HEK293 (cell line): ENCODE data around the gene SLC30A7.

Experiments
- CTCF ChIA-PET: fragments of 350-600 bp; formaldehyde crosslinking; extraction: SDS; loops from one replicate; lab custom pipeline; 2021; ENCODE audit warnings: antibody characterized with exemption; lab: Yijun Ruan, JAX
- POLR2A ChIA-PET: fragments of 300-600 bp; formaldehyde crosslinking; extraction: SDS; loops from one replicate; lab custom pipeline; 2020; ENCODE audit warnings: antibody characterized with exemption, inconsistent platforms; lab: Yijun Ruan, JAX
- H3K27ac ChIP-seq: fragments of 200-500 bp; sonication (Bioruptor generic); 2 replicates; pipeline ENCODE4 v1.5.1; 2014; ENCODE audit warnings: low read depth, low read length, control low read depth, inconsistent platforms; ENCODE audit errors: extremely low read depth
- H3K36me3 ChIP-seq, 2 experiments: fragments of 200-500 bp in 1 of 2; sonication (Bioruptor generic) in 1 of 2; 1 replicate in 1 of 2; 2 replicates in 1 of 2; pipeline ENCODE4 v1.5.1; 2014 to 2017; ENCODE audit warnings: inconsistent platforms in 2 of 2, low read length in 2 of 2; ENCODE audit not compliant: control insufficient read depth in 2 of 2, insufficient read depth in 1 of 2
- H3K4me1 ChIP-seq: fragments of 200-500 bp; sonication (Bioruptor generic); 2 replicates; pipeline ENCODE4 v1.5.1; 2014; ENCODE audit warnings: mild to moderate bottlenecking, low read length, inconsistent platforms; ENCODE audit not compliant: control insufficient read depth, insufficient read depth
- H3K4me3 ChIP-seq: 2 replicates; pipeline ENCODE4 v1.5.1; 2011; ENCODE audit warnings: low read depth, mild to moderate bottlenecking, control low read depth, low read length, moderate library complexity
- H3K9me3 ChIP-seq: fragments of 200-500 bp; sonication (Bioruptor generic); 2 replicates; pipeline ENCODE4 v1.5.1; 2014; ENCODE audit warnings: low read depth, low read length, inconsistent platforms; ENCODE audit not compliant: control insufficient read depth, insufficient read depth
- GLI2 ChIP-seq: fragments of 450-650 bp; formaldehyde crosslinking; IDR thresholded peaks from 2 replicates; pipeline ENCODE4; 2017; ENCODE audit warnings: missing biosample characterization, missing genetic modification characterization, low read depth, borderline replicate concordance
- GLIS1 ChIP-seq: fragments of 450-650 bp; formaldehyde crosslinking; IDR thresholded peaks from 2 replicates; pipeline ENCODE4 v1.5.1; 2016; ENCODE audit warnings: missing biosample characterization, missing genetic modification characterization
- HOXD13 ChIP-seq: sonication (generic); formaldehyde crosslinking; IDR thresholded peaks from 2 replicates; pipeline ENCODE4 v1.8.0; 2022; ENCODE audit warnings: missing genetic modification reagents, borderline replicate concordance
- WT1 ChIP-seq: fragments of 450-650 bp; formaldehyde crosslinking; IDR thresholded peaks from 2 replicates; pipeline ENCODE4 v1.5.1; 2016; ENCODE audit warnings: missing biosample characterization, missing genetic modification characterization
- ZBTB17 ChIP-seq: fragments of 450-650 bp; formaldehyde crosslinking; IDR thresholded peaks from 2 replicates; pipeline ENCODE4 v1.5.1; 2016; ENCODE audit warnings: missing biosample characterization, missing genetic modification characterization
- ZBTB21 ChIP-seq: fragments of 450-650 bp; formaldehyde crosslinking; IDR thresholded peaks from 2 replicates; pipeline ENCODE4 v1.5.1; 2017; ENCODE audit warnings: missing biosample characterization, missing genetic modification characterization
- ZFP69B ChIP-seq: fragments of 450-650 bp; formaldehyde crosslinking; IDR thresholded peaks from 2 replicates; pipeline ENCODE4 v1.5.1; 2016; ENCODE audit warnings: missing biosample characterization, missing genetic modification characterization
- ZNF157 ChIP-seq: fragments of 450-650 bp; formaldehyde crosslinking; IDR thresholded peaks from 2 replicates; pipeline ENCODE4 v1.5.1; 2016; ENCODE audit warnings: missing biosample characterization, missing genetic modification characterization
- ZNF202 ChIP-seq: fragments of 450-650 bp; formaldehyde crosslinking; IDR thresholded peaks from 2 replicates; pipeline ENCODE4 v1.5.1; 2016; ENCODE audit warnings: missing biosample characterization, missing genetic modification characterization, borderline replicate concordance
- ZNF214 ChIP-seq: fragments of 450-650 bp; formaldehyde crosslinking; IDR thresholded peaks from 2 replicates; pipeline ENCODE4 v1.5.1; 2017; ENCODE audit warnings: missing biosample characterization, mild to moderate bottlenecking, missing genetic modification characterization, borderline replicate concordance
- ZNF221 ChIP-seq: fragments of 450-650 bp; formaldehyde crosslinking; IDR thresholded peaks from 2 replicates; pipeline ENCODE4 v1.5.1; 2017; ENCODE audit warnings: missing biosample characterization, missing genetic modification characterization, borderline replicate concordance
- ZNF311 ChIP-seq: fragments of 450-650 bp; formaldehyde crosslinking; IDR thresholded peaks from 2 replicates; pipeline ENCODE4 v1.5.1; 2017; ENCODE audit warnings: missing biosample characterization, missing genetic modification characterization, borderline replicate concordance
- ZNF366 ChIP-seq: fragments of 450-650 bp; formaldehyde crosslinking; conservative IDR thresholded peaks from 2 replicates; pipeline ENCODE4 v1.5.1; 2016; ENCODE audit warnings: missing biosample characterization, missing genetic modification characterization
- ZNF521 ChIP-seq: fragments of 450-650 bp; formaldehyde crosslinking; IDR thresholded peaks from 2 replicates; pipeline ENCODE4 v1.5.1; 2017; ENCODE audit warnings: missing biosample characterization, mild to moderate bottlenecking, missing genetic modification characterization
- ZNF548 ChIP-seq: fragments of 450-650 bp; formaldehyde crosslinking; IDR thresholded peaks from 2 replicates; pipeline ENCODE4 v1.5.1; 2016; ENCODE audit warnings: missing biosample characterization, missing genetic modification characterization
- ZNF549 ChIP-seq: fragments of 450-650 bp; IDR thresholded peaks from 2 replicates; pipeline ENCODE4 v1.5.1; 2018; ENCODE audit warnings: missing biosample characterization, missing genetic modification characterization, mild to moderate bottlenecking, inconsistent platforms, moderate library complexity
- ZNF600 ChIP-seq: fragments of 450-650 bp; formaldehyde crosslinking; IDR thresholded peaks from 2 replicates; pipeline ENCODE4 v1.5.1; 2016; ENCODE audit warnings: missing biosample characterization, missing genetic modification characterization
- ZNF677 ChIP-seq: fragments of 450-650 bp; IDR thresholded peaks from 2 replicates; pipeline ENCODE4 v1.5.0; 2018; ENCODE audit warnings: missing biosample characterization, mild to moderate bottlenecking, missing genetic modification characterization, moderate library complexity
- ZSCAN30 ChIP-seq: fragments of 450-650 bp; IDR thresholded peaks from 2 replicates; pipeline ENCODE4 v1.5.1; 2018; ENCODE audit warnings: missing biosample characterization, mild to moderate bottlenecking, missing genetic modification characterization, moderate library complexity
- TF ChIP-seq, protein P1 (sequence below): fragments of 450-650 bp; formaldehyde crosslinking; conservative IDR thresholded peaks from 2 replicates; pipeline ENCODE4 v1.5.1; 2016; ENCODE audit warnings: low read depth, missing biosample characterization, missing genetic modification characterization
- TF ChIP-seq, protein P2 (sequence below): fragments of 450-650 bp; formaldehyde crosslinking; IDR thresholded peaks from 2 replicates; pipeline ENCODE4 v1.5.1; 2016; ENCODE audit warnings: missing biosample characterization, missing genetic modification characterization, low read depth
- TF ChIP-seq, protein P3 (sequence below): fragments of 450-650 bp; formaldehyde crosslinking; optimal IDR thresholded peaks from 2 replicates; pipeline ENCODE3; 2016; ENCODE audit warnings: missing biosample characterization, mild to moderate bottlenecking, missing genetic modification characterization
- TF ChIP-seq, protein P4 (sequence below): fragments of 450-650 bp; formaldehyde crosslinking; IDR thresholded peaks from 2 replicates; pipeline ENCODE4 v1.5.1; 2017; ENCODE audit warnings: missing biosample characterization, missing genetic modification characterization
- TF ChIP-seq, protein P5 (sequence below): fragments of 450-650 bp; formaldehyde crosslinking; IDR thresholded peaks from 2 replicates; pipeline ENCODE4 v1.5.1; 2016; ENCODE audit warnings: missing biosample characterization, missing genetic modification characterization

SLC30A7 gene

DNA sequence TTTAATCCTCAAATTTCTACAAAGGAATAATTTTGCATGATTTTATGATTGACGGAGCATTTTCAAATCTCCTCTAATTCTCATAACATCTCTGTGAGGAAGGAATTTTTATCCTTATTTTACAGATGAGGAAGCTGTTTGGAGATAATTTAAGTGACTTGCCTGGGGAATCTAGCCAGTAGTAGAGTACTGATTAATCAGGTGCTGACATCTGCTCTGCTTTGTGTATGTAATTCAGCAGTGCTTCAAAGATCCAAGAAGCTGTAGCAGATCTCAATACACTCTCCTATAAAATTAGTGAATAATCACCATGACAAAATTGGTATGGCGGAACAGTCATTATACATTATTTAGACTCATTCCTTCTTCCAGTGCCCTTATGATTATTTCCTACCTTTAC lies 83.7 kb downstream of the SLC30A7 start:
- CTCF ChIA-PET, result no interaction called here
- H3K36me3 ChIP-seq, result peaks cover 0 to 31% of the 10 kb centered on the region in 2 experiments; a peak in 2 of 3 replicates
- no peak overlapping the region for H3K27ac ChIP-seq
- no peak overlapping the region for H3K4me3 ChIP-seq
- no peaks in the 10 kb centered on the region for H3K4me1 ChIP-seq
- POLR2A ChIA-PET, result no interaction called here
- TF ChIP-seq ZNF202 (tag by site-specific recombination), result no peak
- no peak for TF ChIP-seq ZNF221 (tag by site-specific recombination)
- H3K9me3 ChIP-seq, result no peaks in the 10 kb centered on the region

DNA sequence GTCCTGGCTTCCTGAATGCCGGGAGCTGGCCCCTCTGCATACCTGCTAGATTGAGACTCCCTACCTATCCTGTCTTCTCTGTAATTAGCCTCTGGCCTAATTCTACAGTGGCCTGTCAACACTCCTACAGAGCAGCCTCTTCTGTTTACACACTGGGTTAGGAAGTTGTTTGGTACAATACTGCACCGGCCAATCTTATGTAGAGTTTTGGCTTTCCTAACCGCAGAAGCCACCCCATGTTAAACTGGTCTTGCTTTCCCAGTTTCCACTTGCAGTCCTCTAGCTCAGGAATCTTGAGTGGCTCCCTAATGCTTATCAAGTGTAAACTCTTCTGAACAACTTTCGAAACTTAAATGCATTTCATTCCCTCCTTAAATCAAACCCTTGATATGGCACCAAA lies 86.9 kb downstream of the SLC30A7 start:
- Histone ChIP-seq H3K27ac (no peak overlapping the region), H3K9me3 (no peaks in the 10 kb centered on the region), H3K36me3 (peaks cover 0 to 15% of the 10 kb centered on the region in 2 experiments; a peak in 1 of 3 replicates), H3K4me1 (no peaks in the 10 kb centered on the region), H3K4me3 (no peak overlapping the region)
- no peak for TF ChIP-seq ZNF366 (tag by site-specific recombination)
- TF ChIP-seq HOXD13, result no peak
- TF ChIP-seq ZNF600, result no peak
- no peak for TF ChIP-seq ZNF214
- no peak for TF ChIP-seq ZNF548 (tag by site-specific recombination)
- TF ChIP-seq ZNF677 (tag by site-specific recombination), result no peak
- no peak for TF ChIP-seq ZNF521 (tag by site-specific recombination)
- no peak for TF ChIP-seq ZNF311 (tag by site-specific recombination)
- no peak for TF ChIP-seq ZBTB17 (tag by site-specific recombination)
- TF ChIP-seq, protein P1, sequence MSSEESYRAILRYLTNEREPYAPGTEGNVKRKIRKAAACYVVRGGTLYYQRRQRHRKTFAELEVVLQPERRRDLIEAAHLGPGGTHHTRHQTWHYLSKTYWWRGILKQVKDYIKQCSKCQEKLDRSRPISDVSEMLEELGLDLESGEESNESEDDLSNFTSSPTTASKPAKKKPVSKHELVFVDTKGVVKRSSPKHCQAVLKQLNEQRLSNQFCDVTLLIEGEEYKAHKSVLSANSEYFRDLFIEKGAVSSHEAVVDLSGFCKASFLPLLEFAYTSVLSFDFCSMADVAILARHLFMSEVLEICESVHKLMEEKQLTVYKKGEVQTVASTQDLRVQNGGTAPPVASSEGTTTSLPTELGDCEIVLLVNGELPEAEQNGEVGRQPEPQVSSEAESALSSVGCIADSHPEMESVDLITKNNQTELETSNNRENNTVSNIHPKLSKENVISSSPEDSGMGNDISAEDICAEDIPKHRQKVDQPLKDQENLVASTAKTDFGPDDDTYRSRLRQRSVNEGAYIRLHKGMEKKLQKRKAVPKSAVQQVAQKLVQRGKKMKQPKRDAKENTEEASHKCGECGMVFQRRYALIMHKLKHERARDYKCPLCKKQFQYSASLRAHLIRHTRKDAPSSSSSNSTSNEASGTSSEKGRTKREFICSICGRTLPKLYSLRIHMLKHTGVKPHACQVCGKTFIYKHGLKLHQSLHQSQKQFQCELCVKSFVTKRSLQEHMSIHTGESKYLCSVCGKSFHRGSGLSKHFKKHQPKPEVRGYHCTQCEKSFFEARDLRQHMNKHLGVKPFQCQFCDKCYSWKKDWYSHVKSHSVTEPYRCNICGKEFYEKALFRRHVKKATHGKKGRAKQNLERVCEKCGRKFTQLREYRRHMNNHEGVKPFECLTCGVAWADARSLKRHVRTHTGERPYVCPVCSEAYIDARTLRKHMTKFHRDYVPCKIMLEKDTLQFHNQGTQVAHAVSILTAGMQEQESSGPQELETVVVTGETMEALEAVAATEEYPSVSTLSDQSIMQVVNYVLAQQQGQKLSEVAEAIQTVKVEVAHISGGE, result no peak
- TF ChIP-seq ZFP69B (tag by site-specific recombination), result no peak
- TF ChIP-seq WT1, result no peak
- TF ChIP-seq ZBTB21 (tag by site-specific recombination), result no peak
- TF ChIP-seq, protein P2, sequence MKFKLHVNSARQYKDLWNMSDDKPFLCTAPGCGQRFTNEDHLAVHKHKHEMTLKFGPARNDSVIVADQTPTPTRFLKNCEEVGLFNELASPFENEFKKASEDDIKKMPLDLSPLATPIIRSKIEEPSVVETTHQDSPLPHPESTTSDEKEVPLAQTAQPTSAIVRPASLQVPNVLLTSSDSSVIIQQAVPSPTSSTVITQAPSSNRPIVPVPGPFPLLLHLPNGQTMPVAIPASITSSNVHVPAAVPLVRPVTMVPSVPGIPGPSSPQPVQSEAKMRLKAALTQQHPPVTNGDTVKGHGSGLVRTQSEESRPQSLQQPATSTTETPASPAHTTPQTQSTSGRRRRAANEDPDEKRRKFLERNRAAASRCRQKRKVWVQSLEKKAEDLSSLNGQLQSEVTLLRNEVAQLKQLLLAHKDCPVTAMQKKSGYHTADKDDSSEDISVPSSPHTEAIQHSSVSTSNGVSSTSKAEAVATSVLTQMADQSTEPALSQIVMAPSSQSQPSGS (tag by site-specific recombination), result no peak
- CTCF ChIA-PET, result no interaction called here
- POLR2A ChIA-PET, result interaction anchor here (0.7 kb wide), 1 partner anchor 14 kb away, joined by 6 read pairs; no protein-coding TSS in a partner anchor

DNA sequence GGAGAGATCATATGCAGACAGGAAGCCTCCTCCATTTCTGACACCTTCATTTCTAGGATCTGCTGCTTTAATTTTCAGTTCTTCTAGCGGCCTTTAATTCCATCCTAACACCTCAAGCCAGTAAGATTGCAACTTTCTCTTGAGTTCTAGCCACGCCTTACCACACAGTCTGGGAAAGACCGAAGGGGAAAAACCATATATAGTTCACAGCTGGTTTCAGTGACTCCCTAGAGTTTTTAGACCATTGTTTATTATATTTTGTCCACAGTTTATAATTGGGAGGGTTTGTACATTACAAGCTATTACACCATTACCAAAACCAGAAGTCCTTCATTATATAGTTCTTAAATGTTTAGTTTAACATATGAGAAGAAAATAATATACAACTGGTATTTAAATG lies 92.2 kb downstream of the SLC30A7 start:
- Histone ChIP-seq H3K4me1 (no peaks in the 10 kb centered on the region), H3K9me3 (no peaks in the 10 kb centered on the region), H3K36me3 (peaks cover 14 to 30% of the 10 kb centered on the region in 2 experiments), H3K27ac (no peak overlapping the region), H3K4me3 (no peak overlapping the region)
- CTCF ChIA-PET, result interaction anchor here (1.9 kb wide), 1 partner anchor 300 kb away, joined by 7 read pairs; no protein-coding TSS in a partner anchor
- POLR2A ChIA-PET, result no interaction called here
- no peak for TF ChIP-seq ZNF549
- TF ChIP-seq, protein P3, sequence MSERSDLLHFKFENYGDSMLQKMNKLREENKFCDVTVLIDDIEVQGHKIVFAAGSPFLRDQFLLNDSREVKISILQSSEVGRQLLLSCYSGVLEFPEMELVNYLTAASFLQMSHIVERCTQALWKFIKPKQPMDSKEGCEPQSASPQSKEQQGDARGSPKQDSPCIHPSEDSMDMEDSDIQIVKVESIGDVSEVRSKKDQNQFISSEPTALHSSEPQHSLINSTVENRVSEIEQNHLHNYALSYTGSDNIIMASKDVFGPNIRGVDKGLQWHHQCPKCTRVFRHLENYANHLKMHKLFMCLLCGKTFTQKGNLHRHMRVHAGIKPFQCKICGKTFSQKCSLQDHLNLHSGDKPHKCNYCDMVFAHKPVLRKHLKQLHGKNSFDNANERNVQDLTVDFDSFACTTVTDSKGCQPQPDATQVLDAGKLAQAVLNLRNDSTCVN, result no peak
- no peak for TF ChIP-seq GLIS1 (tag by site-specific recombination)
- TF ChIP-seq, protein P4, sequence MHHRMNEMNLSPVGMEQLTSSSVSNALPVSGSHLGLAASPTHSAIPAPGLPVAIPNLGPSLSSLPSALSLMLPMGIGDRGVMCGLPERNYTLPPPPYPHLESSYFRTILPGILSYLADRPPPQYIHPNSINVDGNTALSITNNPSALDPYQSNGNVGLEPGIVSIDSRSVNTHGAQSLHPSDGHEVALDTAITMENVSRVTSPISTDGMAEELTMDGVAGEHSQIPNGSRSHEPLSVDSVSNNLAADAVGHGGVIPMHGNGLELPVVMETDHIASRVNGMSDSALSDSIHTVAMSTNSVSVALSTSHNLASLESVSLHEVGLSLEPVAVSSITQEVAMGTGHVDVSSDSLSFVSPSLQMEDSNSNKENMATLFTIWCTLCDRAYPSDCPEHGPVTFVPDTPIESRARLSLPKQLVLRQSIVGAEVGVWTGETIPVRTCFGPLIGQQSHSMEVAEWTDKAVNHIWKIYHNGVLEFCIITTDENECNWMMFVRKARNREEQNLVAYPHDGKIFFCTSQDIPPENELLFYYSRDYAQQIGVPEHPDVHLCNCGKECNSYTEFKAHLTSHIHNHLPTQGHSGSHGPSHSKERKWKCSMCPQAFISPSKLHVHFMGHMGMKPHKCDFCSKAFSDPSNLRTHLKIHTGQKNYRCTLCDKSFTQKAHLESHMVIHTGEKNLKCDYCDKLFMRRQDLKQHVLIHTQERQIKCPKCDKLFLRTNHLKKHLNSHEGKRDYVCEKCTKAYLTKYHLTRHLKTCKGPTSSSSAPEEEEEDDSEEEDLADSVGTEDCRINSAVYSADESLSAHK (tag by site-specific recombination), result no peak
- no peak for TF ChIP-seq ZSCAN30 (tag by site-specific recombination)
- no peak for TF ChIP-seq GLI2 (tag by site-specific recombination)
- TF ChIP-seq, protein P5, sequence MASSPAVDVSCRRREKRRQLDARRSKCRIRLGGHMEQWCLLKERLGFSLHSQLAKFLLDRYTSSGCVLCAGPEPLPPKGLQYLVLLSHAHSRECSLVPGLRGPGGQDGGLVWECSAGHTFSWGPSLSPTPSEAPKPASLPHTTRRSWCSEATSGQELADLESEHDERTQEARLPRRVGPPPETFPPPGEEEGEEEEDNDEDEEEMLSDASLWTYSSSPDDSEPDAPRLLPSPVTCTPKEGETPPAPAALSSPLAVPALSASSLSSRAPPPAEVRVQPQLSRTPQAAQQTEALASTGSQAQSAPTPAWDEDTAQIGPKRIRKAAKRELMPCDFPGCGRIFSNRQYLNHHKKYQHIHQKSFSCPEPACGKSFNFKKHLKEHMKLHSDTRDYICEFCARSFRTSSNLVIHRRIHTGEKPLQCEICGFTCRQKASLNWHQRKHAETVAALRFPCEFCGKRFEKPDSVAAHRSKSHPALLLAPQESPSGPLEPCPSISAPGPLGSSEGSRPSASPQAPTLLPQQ (tag by site-specific recombination), result no peak
- no peak for TF ChIP-seq ZNF157 (tag by site-specific recombination)
